HEK293 (cell line): ENCODE data around the gene NEK3.
A peak's percentile ranks its signal among the peaks of the same experiment; 100 is the strongest.

Source experiments
- CTCF ChIP-seq: fragments of 450-650 bp; formaldehyde crosslinking; IDR thresholded peaks from 2 replicates; pipeline ENCODE4 v1.5.1; 2016; ENCODE audit warnings: missing biosample characterization, missing genetic modification characterization
- MYNN ChIP-seq: fragments of 450-650 bp; formaldehyde crosslinking; IDR thresholded peaks from 2 replicates; pipeline ENCODE4 v1.5.1; 2016; ENCODE audit warnings: missing biosample characterization, missing genetic modification characterization, borderline replicate concordance
- MZF1 ChIP-seq: fragments of 450-650 bp; formaldehyde crosslinking; IDR thresholded peaks from 2 replicates; pipeline ENCODE4 v1.5.1; 2017; ENCODE audit warnings: missing biosample characterization, missing genetic modification characterization, borderline replicate concordance
- OSR2 ChIP-seq: fragments of 450-650 bp; formaldehyde crosslinking; IDR thresholded peaks from 2 replicates; pipeline ENCODE4 v1.5.1; 2016; ENCODE audit warnings: missing biosample characterization, missing genetic modification characterization
- TRIM28 ChIP-seq: IDR thresholded peaks from 2 replicates; pipeline ENCODE4 v1.6.1; 2011; ENCODE audit warnings: low read length, control low read depth, borderline replicate concordance
- ZBTB44 ChIP-seq: fragments of 450-650 bp; IDR thresholded peaks from 2 replicates; pipeline ENCODE4 v1.5.1; 2018; ENCODE audit warnings: missing biosample characterization, mild to moderate bottlenecking, missing genetic modification characterization
- ZNF175 ChIP-seq: fragments of 450-650 bp; formaldehyde crosslinking; IDR thresholded peaks from 2 replicates; pipeline ENCODE4 v1.5.1; 2016; ENCODE audit warnings: missing biosample characterization, missing genetic modification characterization
- ZNF23 ChIP-seq: fragments of 450-650 bp; formaldehyde crosslinking; IDR thresholded peaks from 2 replicates; pipeline ENCODE4 v1.5.1; 2016; ENCODE audit warnings: missing biosample characterization, missing genetic modification characterization, borderline replicate concordance
- ZNF501 ChIP-seq: fragments of 450-650 bp; formaldehyde crosslinking; IDR thresholded peaks from 2 replicates; pipeline ENCODE4 v1.5.1; 2016; ENCODE audit warnings: missing biosample characterization, missing genetic modification characterization
- ZNF677 ChIP-seq: fragments of 450-650 bp; IDR thresholded peaks from 2 replicates; pipeline ENCODE4 v1.5.0; 2018; ENCODE audit warnings: missing biosample characterization, mild to moderate bottlenecking, missing genetic modification characterization, moderate library complexity

DNA sequence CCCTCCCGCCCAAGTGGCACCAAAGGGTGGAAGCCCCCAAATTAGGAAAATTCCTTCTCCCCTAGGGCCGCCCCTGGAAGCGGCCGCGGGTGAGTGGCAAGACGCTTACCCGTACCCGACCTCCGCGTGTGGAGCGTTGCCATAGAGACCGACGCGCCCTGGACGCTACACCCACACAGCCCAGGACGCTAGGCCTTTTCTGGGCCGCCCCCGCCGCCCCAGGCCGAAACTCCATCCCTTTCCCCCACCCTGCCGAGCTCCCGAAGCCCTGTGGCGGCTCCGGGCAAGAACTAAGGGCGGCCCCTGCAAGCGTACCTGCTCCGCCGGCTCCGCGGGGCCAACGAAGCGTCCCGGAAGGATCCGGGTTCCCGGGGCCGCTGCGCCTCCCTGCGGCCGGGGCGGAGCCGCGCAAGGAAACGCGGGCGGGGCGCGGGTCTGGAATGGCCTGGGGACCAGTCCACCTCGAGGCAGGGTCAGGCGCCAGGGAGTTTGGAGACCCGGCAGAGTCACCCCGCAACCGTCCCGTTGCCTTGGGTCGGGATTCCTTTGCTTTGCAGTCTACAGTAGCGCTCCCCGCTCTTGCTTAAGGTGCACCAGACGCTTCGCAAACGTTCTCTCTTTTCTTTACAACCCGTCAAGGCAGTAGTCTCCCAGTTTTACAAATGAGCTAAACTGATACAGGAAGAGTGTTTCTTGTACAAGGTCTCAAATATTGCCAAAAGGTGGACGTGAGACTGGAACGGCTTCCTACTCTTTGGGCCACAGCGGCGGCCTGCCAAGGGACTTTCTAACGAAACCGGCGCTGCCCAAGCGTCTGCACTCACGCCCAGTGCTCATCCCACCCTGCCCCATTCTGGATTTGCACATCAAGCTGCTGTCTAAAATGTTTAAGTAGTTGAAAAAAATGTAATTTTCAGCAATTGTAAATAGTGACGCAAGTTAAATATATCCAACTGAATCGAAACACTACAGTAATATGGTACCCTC lies 30.4 kb downstream of the NEK3 start, which contains the start of gene NEK5:
- no peak for TF ChIP-seq ZBTB44
- no peak for TF ChIP-seq MYNN
- no peak for TF ChIP-seq TRIM28
- TF ChIP-seq ZNF23 (tag by site-specific recombination): no peak
- TF ChIP-seq OSR2: no peak
- TF ChIP-seq CTCF: peak; percentile 64; the same call in 1 of the 2 replicates
- TF ChIP-seq ZNF677 (tag by site-specific recombination): 0 out of 2 replicates have a peak, but pooled peaks have one; percentile 10
- TF ChIP-seq MZF1 (tag by site-specific recombination): no peak
- peak; percentile 49; the same call in 1 of the 2 replicates for TF ChIP-seq ZNF501 (tag by site-specific recombination)
- no peak for TF ChIP-seq ZNF175
